GM10248 (cell line): ENCODE measurements around the gene ALKBH6.

Experiments used
- CTCF ChIA-PET: fragments of 300-600 bp; sonication (Branson Sonifier 250); formaldehyde crosslinking; extraction: SDS; loops from one replicate; lab custom pipeline; 2021; ENCODE audit warnings: antibody characterized with exemption; lab: Yijun Ruan, JAX
- POLR2A ChIA-PET: fragments of 350-650 bp; sonication (Branson Sonifier 250); formaldehyde crosslinking; extraction: SDS; loops from one replicate; lab custom pipeline; 2020; ENCODE audit warnings: antibody characterized with exemption; lab: Yijun Ruan, JAX
- DNase-seq: peaks from one replicate; pipeline ENCODE4 v3.0.0; 2012; ENCODE audit errors: extremely low spot score
- TF ChIP-seq, protein P1 (sequence below): IDR thresholded peaks from 2 replicates; pipeline ENCODE4 v1.5.1; 2012; ENCODE audit warnings: mild to moderate bottlenecking, low read depth; ENCODE audit errors: extremely low read depth, missing control alignments, control extremely low read depth

ALKBH6 gene

GRCh38 chr19:36014012-36014924 lies at the start of gene ALKBH6:
TSS of gene ALKBH6 (minus strand) at chr19:36014213. CDS start at chr19:36013397, 816 bp downstream.
- ChIA-PET CTCF (interaction anchor here (0.8 to 1.4 kb wide), 3 partner anchors 11 to 40 kb away, joined by 3 to 5 read pairs (median 3); partner anchors contain the start of gene THAP8), POLR2A (interaction anchor here (0.6 to 0.7 kb wide), 3 partner anchors 19 to 93 kb away, joined by 3 to 5 read pairs (median 4); no protein-coding TSS in a partner anchor)
- TF ChIP-seq, protein P1, sequence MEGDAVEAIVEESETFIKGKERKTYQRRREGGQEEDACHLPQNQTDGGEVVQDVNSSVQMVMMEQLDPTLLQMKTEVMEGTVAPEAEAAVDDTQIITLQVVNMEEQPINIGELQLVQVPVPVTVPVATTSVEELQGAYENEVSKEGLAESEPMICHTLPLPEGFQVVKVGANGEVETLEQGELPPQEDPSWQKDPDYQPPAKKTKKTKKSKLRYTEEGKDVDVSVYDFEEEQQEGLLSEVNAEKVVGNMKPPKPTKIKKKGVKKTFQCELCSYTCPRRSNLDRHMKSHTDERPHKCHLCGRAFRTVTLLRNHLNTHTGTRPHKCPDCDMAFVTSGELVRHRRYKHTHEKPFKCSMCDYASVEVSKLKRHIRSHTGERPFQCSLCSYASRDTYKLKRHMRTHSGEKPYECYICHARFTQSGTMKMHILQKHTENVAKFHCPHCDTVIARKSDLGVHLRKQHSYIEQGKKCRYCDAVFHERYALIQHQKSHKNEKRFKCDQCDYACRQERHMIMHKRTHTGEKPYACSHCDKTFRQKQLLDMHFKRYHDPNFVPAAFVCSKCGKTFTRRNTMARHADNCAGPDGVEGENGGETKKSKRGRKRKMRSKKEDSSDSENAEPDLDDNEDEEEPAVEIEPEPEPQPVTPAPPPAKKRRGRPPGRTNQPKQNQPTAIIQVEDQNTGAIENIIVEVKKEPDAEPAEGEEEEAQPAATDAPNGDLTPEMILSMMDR: no peak
- DNase-seq: peak; percentile 99

DNA sequence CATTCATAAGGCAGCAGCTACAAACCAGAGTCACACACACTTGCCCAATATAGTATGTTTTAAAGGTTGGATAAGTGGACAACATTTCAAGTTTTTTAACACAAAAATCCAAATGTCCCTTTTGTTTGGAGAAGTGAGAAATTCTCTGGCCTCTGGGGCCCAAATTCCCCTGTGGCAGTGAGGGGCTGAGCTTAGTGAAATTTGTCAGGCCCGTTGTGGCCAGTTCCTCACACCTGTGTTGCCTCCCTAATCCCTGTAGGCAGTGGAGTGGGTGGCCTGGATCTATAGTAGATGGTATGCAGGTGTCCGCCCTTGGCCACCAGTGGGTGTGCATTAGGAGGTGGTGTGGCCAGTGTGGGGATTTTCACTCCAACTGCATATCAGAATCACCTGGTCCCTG lies 47.4 kb upstream of the ALKBH6 start:
- POLR2A ChIA-PET: no interaction called here
- TF ChIP-seq, protein P1: no peak
- CTCF ChIA-PET: interaction anchor here (1.0 to 3.3 kb wide), 20 partner anchors 9 to 464 kb away, joined by 3 to 21 read pairs (median 6); partner anchors contain the start of genes ZNF146 and ZNF565
- DNase-seq: no peak

DNA sequence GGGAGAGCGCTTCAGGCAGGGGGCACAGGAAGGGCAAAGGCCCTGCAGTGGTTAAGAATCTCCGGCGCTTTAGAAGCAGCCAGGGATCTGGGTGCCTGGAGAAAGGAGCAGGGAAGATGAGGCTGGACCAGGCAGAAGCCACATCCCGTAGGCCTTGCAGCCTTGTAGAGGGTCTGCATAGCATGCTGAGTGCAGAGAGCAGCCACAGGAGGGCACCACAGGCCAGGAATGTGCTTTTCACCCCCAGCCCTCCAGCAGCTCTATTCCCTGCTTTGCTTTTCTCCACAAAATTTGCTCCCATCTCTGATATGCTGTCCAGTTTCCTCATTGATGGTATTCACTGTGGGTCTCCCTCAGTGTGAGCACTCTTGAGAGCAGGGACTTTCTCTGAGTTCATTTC lies 46.4 kb upstream of the ALKBH6 start:
- ChIA-PET POLR2A (no interaction called here), CTCF (interaction anchor here (0.6 to 3.3 kb wide), 22 partner anchors 10 to 465 kb away, joined by 3 to 21 read pairs (median 5); partner anchors contain the start of genes ZNF146 and ZNF565)
- TF ChIP-seq, protein P1: peak; percentile 72
- peak; percentile 63 for DNase-seq

GRCh38 chr19:36059180-36059910 lies 45.3 kb upstream of the ALKBH6 start:
- POLR2A ChIA-PET: no interaction called here
- TF ChIP-seq, protein P1: no peak
- CTCF ChIA-PET: interaction anchor here (0.7 to 3.3 kb wide), 10 partner anchors 8 to 114 kb away, joined by 3 to 15 read pairs (median 6); partner anchors contain the start of genes POLR2I and TBCB
- DNase-seq: no peak

DNA sequence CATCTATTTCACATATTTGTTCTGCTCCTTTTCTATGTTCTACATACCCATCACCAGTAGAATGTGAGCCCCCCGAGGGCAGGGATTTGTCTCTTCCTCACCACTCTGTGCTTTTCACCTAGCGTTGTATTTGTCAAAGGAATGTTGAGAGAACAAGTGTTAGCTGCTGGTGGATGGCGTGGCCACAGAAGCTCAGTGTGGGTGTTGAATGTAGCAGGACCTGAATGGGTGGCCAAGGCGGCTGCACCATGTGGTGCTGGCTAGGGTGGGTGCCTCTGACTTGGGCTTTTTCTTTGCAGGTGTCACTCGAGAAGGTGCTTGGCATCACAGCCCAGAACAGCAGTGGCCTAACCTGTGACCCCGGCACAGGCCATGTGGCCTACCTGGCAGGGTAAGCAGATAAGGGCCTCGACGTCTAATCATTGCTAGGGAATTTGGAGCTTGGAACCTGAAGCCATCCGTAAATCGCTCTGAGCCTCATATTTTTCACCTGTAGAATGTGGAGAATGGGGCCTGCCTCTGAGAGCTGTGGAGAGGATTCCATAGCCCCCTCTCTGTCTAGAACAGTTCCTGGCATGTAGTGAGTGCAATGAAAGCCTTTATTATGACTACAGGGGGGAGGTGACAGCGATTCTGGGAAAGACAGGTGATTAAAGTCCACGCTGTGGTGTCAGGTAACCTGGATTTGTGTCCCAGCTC lies 44.6 kb upstream of the ALKBH6 start:
- TF ChIP-seq, protein P1: no peak
- no peak for DNase-seq
- ChIA-PET CTCF (interaction anchor here (1.0 to 3.3 kb wide), 7 partner anchors 9 to 115 kb away, joined by 4 to 15 read pairs (median 8); partner anchors contain the start of genes POLR2I and TBCB), POLR2A (no interaction called here)
